GM18511 (cell line): ENCODE measurements around the gene CREBRF.
"Not testable (repeated sequence)": the region's sequence is repeated elsewhere in the genome, so short reads cannot be mapped to it uniquely, and the experiment has no call there.

ENCODE experiments used
- ATAC-seq: cut with Tn5 transposase; IDR thresholded peaks from one replicate; pipeline ENCODE4 v1.9.1; 2021; ENCODE audit warnings: mild to moderate bottlenecking, moderate library complexity; ENCODE audit not compliant: unreplicated experiment

Gene CREBRF

GRCh38 chr5:173076471-173076870 is 20.3 kb downstream of the CREBRF start:
- not testable (repeated sequence) for ATAC-seq

GRCh38 chr5:173078878-173079277 is 22.7 kb downstream of the CREBRF start:
- no peak for ATAC-seq

- no peak for ATAC-seq
Observed at GRCh38 chr5:173089581-173089980, 33.4 kb downstream of the CREBRF start.

GRCh38 chr5:173090639-173091038 is 34.5 kb downstream of the CREBRF start:
- ATAC-seq, result no peak

- ATAC-seq, result no peak
Observed at GRCh38 chr5:173091981-173092380, 35.8 kb downstream of the CREBRF start.

- no peak for ATAC-seq
Observed at GRCh38 chr5:173093606-173094005, 37.5 kb downstream of the CREBRF start.

GRCh38 chr5:173094012-173094661 is 38.0 kb downstream of the CREBRF start:
- no peak for ATAC-seq

- ATAC-seq, result no peak
Observed at GRCh38 chr5:173098787-173099186, 42.6 kb downstream of the CREBRF start.

- no peak for ATAC-seq
Observed at GRCh38 chr5:173099461-173099860, 43.3 kb downstream of the CREBRF start.

GRCh38 chr5:173101245-173101644 is 45.1 kb downstream of the CREBRF start:
- ATAC-seq, result no peak

- no peak for ATAC-seq
Observed at GRCh38 chr5:173103411-173103810, 47.3 kb downstream of the CREBRF start.

GRCh38 chr5:173108914-173109313 is 52.8 kb downstream of the CREBRF start:
- ATAC-seq, result no peak

- ATAC-seq, result no peak
Observed at GRCh38 chr5:173114536-173114935, 58.4 kb downstream of the CREBRF start.

GRCh38 chr5:173119719-173120118 is 63.6 kb downstream of the CREBRF start:
- ATAC-seq, result no peak

GRCh38 chr5:173123416-173123815 is 67.3 kb downstream of the CREBRF start:
- no peak for ATAC-seq

- ATAC-seq, result not testable (repeated sequence)
Observed at GRCh38 chr5:173132166-173132565, 76.0 kb downstream of the CREBRF start.

- no peak for ATAC-seq
Observed at GRCh38 chr5:173138707-173139106, 82.6 kb downstream of the CREBRF start.

- no peak for ATAC-seq
Observed at GRCh38 chr5:173139631-173140030, 83.5 kb downstream of the CREBRF start.

- no peak for ATAC-seq
Observed at GRCh38 chr5:173140769-173141168, 84.6 kb downstream of the CREBRF start.

- no peak for ATAC-seq
Observed at GRCh38 chr5:173143567-173143966, 87.4 kb downstream of the CREBRF start.

GRCh38 chr5:173144200-173145176 is 88.3 kb downstream of the CREBRF start, which contains the start of gene BNIP1:
TSS of gene BNIP1 (plus strand) at chr5:173144531. CDS start at chr5:173144546, 15 bp downstream.
- peak; percentile 92 for ATAC-seq

GRCh38 chr5:173148354-173148753 is 92.2 kb downstream of the CREBRF start:
- no peak for ATAC-seq
